Measurements from ENCODE around the gene SERGEF.

The SERGEF gene

GRCh38 chr11:17744151-17744940 is 268.5 kb downstream of the SERGEF start:
- no peak for DNase-seq

- no peak for DNase-seq
These were observed 269.1 kb downstream of the SERGEF start for GRCh38 chr11:17743808-17744119.

GRCh38 chr11:17743026-17743807 is 269.6 kb downstream of the SERGEF start:
- DNase-seq = no peak

DNA sequence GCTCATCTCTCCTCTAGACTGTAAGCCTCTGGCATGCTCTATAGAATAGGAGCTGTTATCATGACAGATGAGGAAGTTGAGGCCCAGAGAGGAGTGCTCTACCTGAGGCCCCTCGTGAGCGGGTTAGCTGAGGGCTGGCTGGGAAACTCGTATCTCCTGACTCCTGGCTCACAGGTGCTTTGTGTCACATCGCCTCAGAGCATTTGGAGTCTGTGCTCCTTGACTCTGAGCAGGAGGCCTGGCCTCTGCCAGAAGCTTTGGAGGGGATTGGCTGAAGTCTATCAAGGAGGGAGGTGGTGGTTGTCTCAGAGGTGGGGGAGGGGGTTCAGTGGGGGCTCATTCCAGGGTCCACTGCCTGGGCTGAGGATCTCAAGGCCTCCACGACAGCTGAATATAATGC is 270.8 kb downstream of the SERGEF start:
- no peak for DNase-seq

- no peak for DNase-seq
These were observed 271.4 kb downstream of the SERGEF start for GRCh38 chr11:17741487-17741886.

DNA sequence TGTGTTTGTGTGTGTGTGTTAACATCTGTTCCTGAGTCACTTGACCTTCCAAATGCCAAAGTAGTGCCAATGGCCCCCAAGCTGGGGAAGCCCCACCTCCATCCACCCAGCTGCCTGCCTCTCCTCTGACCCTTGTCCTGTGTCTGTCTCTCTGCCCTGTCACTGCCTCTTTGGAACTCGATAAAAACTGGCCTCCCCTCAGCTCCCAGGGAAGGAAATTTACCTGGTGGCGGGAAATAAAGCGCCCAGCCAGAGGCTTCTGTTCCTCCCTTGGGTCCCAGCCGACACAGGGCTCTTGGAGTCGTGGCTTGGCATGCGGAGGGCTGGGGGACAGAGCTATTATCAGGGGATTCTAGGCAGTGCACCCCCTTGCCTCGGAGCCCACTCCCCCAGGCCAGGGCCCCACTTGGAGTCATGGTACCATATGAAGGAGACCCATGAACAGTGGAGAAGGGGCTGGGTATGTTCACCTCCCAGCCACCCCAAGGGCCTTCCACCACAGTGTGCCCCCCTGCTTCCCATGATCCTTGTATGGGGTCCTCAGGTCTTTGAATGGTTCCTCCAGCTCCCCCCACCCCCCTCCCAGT is 272.1 kb downstream of the SERGEF start:
- DNase-seq = no peak

- no peak for DNase-seq
These were observed 272.9 kb downstream of the SERGEF start for GRCh38 chr11:17739945-17740338.

DNA sequence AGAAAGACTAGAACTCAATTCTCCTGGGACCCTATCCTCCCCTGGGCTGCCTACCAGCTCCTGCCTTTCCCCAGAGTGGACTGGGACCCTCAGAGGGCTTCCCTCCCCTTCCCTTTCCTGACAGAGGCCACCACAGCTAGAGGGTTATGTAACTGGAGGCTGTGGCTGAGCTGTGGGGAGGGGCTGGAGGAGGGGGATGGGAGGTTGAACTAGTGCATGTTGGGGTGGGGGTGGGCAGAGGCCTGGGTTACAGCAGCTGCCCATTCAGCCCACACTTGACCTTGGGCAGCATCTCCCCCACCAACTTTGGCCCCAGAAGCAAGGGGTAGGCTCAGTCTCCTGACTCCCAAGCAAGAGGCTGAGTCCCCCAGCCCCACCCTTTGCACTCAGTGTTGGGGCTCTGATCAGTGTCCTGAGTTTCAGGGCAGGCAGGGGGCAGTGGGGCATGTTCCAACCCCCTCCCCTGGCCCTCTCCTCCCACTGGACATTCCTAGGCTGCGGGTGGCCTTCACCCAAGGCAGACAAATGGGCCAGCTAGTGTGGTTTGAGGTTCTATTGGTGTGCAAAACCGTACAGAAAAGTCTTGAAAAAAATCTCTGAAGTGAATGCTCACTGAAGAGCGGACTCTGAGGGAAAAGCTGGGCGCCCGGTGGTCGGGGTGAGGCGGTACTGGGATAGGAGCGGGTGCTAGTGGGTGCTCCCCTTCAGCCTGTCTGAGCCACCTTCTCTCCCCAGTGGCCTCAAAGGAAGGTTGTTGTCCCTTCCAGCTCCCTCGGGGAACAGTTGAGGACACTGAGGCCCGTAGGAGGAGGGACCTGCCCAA is 274.5 kb downstream of the SERGEF start:
- no peak for DNase-seq
